SH-SY5Y (cell line): ENCODE data around the gene GPALPP1.

Experiments used
- GATA2 ChIP-seq: IDR thresholded peaks from 2 replicates; pipeline ENCODE4 v1.6.1; 2011; ENCODE audit warnings: mild to moderate bottlenecking, low read depth, low read length
- GATA3 ChIP-seq: IDR thresholded peaks from 2 replicates; pipeline ENCODE4 v1.6.1; 2011; ENCODE audit warnings: low read depth, mild to moderate bottlenecking, low read length, moderate library complexity

GPALPP1 gene

GRCh38 chr13:44974056-44974793, 15.1 kb upstream of the GPALPP1 start:
- TF ChIP-seq GATA3 (no peak), GATA2 (no peak)

GRCh38 chr13:44976196-44976595, 13.1 kb upstream of the GPALPP1 start:
- TF ChIP-seq GATA2 (no peak), GATA3 (no peak)

- TF ChIP-seq GATA3 = no peak
- no peak for TF ChIP-seq GATA2
Observed at GRCh38 chr13:44976949-44977583, 12.3 kb upstream of the GPALPP1 start.

GRCh38 chr13:44978328-44978727, 11.0 kb upstream of the GPALPP1 start:
- TF ChIP-seq GATA3 = no peak
- TF ChIP-seq GATA2 = no peak

- TF ChIP-seq GATA2 (no peak), GATA3 (no peak)
Observed at GRCh38 chr13:44989941-44990340, 603 bp downstream of the GPALPP1 start.

- TF ChIP-seq GATA2 (no peak), GATA3 (no peak)
Observed at GRCh38 chr13:45003417-45003816, 14.1 kb downstream of the GPALPP1 start.

GRCh38 chr13:45004096-45004495, 14.8 kb downstream of the GPALPP1 start:
- TF ChIP-seq GATA3 (no peak), GATA2 (no peak)

GRCh38 chr13:45007225-45007624, 17.9 kb downstream of the GPALPP1 start:
- no peak for TF ChIP-seq GATA3
- no peak for TF ChIP-seq GATA2

- TF ChIP-seq GATA2 = no peak
- TF ChIP-seq GATA3 = no peak
Observed at GRCh38 chr13:45007823-45008222, 18.5 kb downstream of the GPALPP1 start.

- TF ChIP-seq GATA2 = no peak
- TF ChIP-seq GATA3 = no peak
Observed at GRCh38 chr13:45011198-45011597, 21.9 kb downstream of the GPALPP1 start.

GRCh38 chr13:45015300-45015699, 26.0 kb downstream of the GPALPP1 start:
- no peak for TF ChIP-seq GATA3
- no peak for TF ChIP-seq GATA2

- TF ChIP-seq GATA3 = no peak
- no peak for TF ChIP-seq GATA2
Observed at GRCh38 chr13:45016792-45017425, 27.6 kb downstream of the GPALPP1 start.

GRCh38 chr13:45021250-45021649, 31.9 kb downstream of the GPALPP1 start:
- TF ChIP-seq GATA3 = no peak
- TF ChIP-seq GATA2 = no peak

GRCh38 chr13:45024847-45025246, 35.5 kb downstream of the GPALPP1 start:
- no peak for TF ChIP-seq GATA2

GRCh38 chr13:45034342-45034741, 45.0 kb downstream of the GPALPP1 start:
- TF ChIP-seq GATA2 (no peak), GATA3 (no peak)
